T-helper 17 cell (primary cell): ENCODE measurements around the gene ACO1. TPM values are rescaled to one million over a fixed set of nuclear protein-coding genes. Genes with fewer than 3 reads are reported as not detected.
"Not testable (repeated sequence)": the region's sequence is repeated elsewhere in the genome, so short reads cannot be mapped to it uniquely, and the experiment has no call there.

Experiments used
- ATAC-seq: fragments of 150-1000 bp; cut with Tn5 transposase; 2 replicates; pipeline ENCODE4 v1.10.0; 2021; ENCODE audit warnings: mild to moderate bottlenecking, moderate library complexity
- DNase-seq, 3 donors: peaks; one replicate each; pipeline versions ENCODE4 v3.0.0 to v3.0.0-alpha.2; 2020 to 2021
- H3K9me3 ChIP-seq: one replicate; pipeline ENCODE4 v1.7.0; 2013; ENCODE audit warnings: low read length, mild to moderate bottlenecking; ENCODE audit not compliant: control insufficient read depth, poor library complexity, severe bottlenecking
- H3K27ac Mint-ChIP-seq: one replicate; pipeline ENCODE4 v1.8.0; 2022; ENCODE audit warnings: mild to moderate bottlenecking, moderate library complexity, mixed read lengths
- H3K27me3 Mint-ChIP-seq: one replicate; pipeline ENCODE4 v1.8.0; 2022; ENCODE audit warnings: mixed read lengths
- H3K36me3 Mint-ChIP-seq: one replicate; pipeline ENCODE4 v1.8.0; 2022; ENCODE audit warnings: low read depth, mixed read lengths
- H3K4me1 Mint-ChIP-seq: one replicate; pipeline ENCODE4 v1.8.0; 2022; ENCODE audit warnings: mild to moderate bottlenecking, mixed read lengths
- H3K4me3 Mint-ChIP-seq: one replicate; pipeline ENCODE4 v1.8.0; 2022; ENCODE audit warnings: mild to moderate bottlenecking, moderate library complexity, mixed read lengths
- total RNA-seq, 4 donors: library from RNA in 2 of 4; stranded (reverse) in 2 of 4; gene quantifications; one replicate each; pipeline ENCODE4 v1.2.3 and lab custom pipeline; 2022 to 2026

ACO1 gene
- total RNA-seq: 1 to 10 TPM; 3.1 to 3.9 TPM
- total RNA-seq (lab: John Stamatoyannopoulos, UW): 10.5 to 18.3 reads per million in 2 donors

- ATAC-seq: peak; percentile 98
- Mint-ChIP-seq H3K4me1 (peaks cover 8% of the 10 kb centered on the region), H3K36me3 (no peaks in the 10 kb centered on the region), H3K27ac (no peak within 1 kb of the TSS), H3K27me3 (peaks cover 31% of the 10 kb centered on the region), H3K4me3 (peak within 1 kb of the TSS; percentile 84)
- H3K9me3 ChIP-seq: no peaks in the 10 kb centered on the region
- DNase-seq: peak; percentile 80 to 95 (median 89)
These were observed at the start of gene ACO1 for GRCh38 chr9:32384364-32385151. ACO1 (plus strand) TSS chr9:32384643; CDS start chr9:32405507, 20,864 bp downstream.

DNA sequence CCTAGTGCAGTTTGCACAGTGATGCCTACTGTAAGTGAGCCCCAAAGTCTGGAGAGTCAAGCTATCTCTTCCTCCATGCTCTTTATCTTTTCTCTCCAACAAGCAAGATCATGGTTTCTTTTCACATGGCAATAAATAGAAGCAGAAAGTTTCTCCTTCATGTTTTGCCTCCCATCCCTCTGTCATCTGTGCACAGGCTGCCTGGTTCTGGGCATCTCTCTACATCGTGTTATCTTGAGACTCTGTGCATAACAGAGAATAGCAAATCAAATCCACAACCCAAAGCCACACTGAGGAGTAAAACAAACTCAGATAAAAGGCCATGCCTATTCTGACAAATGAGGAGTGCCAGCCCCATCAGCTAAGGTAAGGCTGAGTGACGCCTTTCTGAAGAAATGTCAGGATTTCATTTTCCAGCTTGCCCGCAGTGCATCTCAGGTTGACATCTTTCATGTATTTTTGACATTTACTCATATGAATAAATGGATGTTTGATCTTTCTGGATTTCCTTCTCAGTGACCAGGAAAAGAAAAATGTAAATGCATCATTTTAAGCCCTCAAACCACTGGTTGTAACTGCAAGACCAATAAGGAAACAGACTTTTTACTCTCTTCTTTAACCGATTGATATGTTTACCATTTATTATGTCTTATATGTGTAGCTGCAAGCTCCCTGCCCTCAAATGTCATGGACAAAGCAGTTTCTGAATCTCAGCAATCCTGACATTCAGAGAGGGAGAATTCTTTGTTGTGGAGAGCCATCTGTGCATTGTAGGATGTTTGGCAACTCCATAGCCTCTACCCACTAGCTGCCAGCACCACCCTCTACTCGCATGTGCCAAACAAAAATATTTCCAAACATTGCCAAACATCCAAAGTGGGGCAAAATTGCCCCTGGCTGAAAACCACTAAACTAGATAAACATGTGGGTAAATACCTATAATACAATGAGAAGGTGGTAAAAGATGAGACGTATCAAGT is 49.2 kb upstream of the ACO1 start:
- no peaks in the 10 kb centered on the region for H3K4me1 Mint-ChIP-seq
- no peaks in the 10 kb centered on the region for H3K9me3 ChIP-seq
- no peaks in the 10 kb centered on the region for H3K36me3 Mint-ChIP-seq
- no peak for ATAC-seq
- no peak overlapping the region for H3K4me3 Mint-ChIP-seq
- H3K27me3 Mint-ChIP-seq: peaks cover 19% of the 10 kb centered on the region
- no peak overlapping the region for H3K27ac Mint-ChIP-seq
- DNase-seq: no peak

GRCh38 chr9:32339424-32339823 is 45.0 kb upstream of the ACO1 start:
- H3K36me3 Mint-ChIP-seq: no peaks in the 10 kb centered on the region
- no peak overlapping the region for H3K27ac Mint-ChIP-seq
- ATAC-seq (no peak), DNase-seq (no peak)
- peaks cover 23% of the 10 kb centered on the region for H3K27me3 Mint-ChIP-seq
- H3K9me3 ChIP-seq: no peaks in the 10 kb centered on the region
- peaks cover 9% of the 10 kb centered on the region for H3K4me1 Mint-ChIP-seq
- H3K4me3 Mint-ChIP-seq: no peak overlapping the region

- H3K27me3 Mint-ChIP-seq: peaks cover 18% of the 10 kb centered on the region
- no peak for DNase-seq
- H3K9me3 ChIP-seq: no peaks in the 10 kb centered on the region
- H3K4me1 Mint-ChIP-seq: peaks cover 13% of the 10 kb centered on the region
- ATAC-seq: no peak
- no peak overlapping the region for H3K4me3 Mint-ChIP-seq
- no peak overlapping the region for H3K27ac Mint-ChIP-seq
- no peaks in the 10 kb centered on the region for H3K36me3 Mint-ChIP-seq
These were observed 44.1 kb upstream of the ACO1 start for GRCh38 chr9:32340361-32340760.

GRCh38 chr9:32344551-32345182 is 39.8 kb upstream of the ACO1 start:
- DNase-seq (no peak), ATAC-seq (peak; percentile 47)
- no peaks in the 10 kb centered on the region for H3K36me3 Mint-ChIP-seq
- H3K4me1 Mint-ChIP-seq: peaks cover 23% of the 10 kb centered on the region
- peak overlapping the region; percentile 39 for H3K27ac Mint-ChIP-seq
- H3K4me3 Mint-ChIP-seq: peak overlapping the region; percentile 72
- H3K27me3 Mint-ChIP-seq: peaks cover 5% of the 10 kb centered on the region
- H3K9me3 ChIP-seq: no peaks in the 10 kb centered on the region

GRCh38 chr9:32345243-32345642 is 39.2 kb upstream of the ACO1 start:
- H3K36me3 Mint-ChIP-seq: no peaks in the 10 kb centered on the region

GRCh38 chr9:32347571-32347970 is 36.9 kb upstream of the ACO1 start:
- Mint-ChIP-seq H3K27ac (no peak overlapping the region), H3K27me3 (no peaks in the 10 kb centered on the region), H3K4me1 (peaks cover 23% of the 10 kb centered on the region), H3K36me3 (no peaks in the 10 kb centered on the region), H3K4me3 (no peak overlapping the region)
- no peaks in the 10 kb centered on the region for H3K9me3 ChIP-seq
- no peak for DNase-seq
- no peak for ATAC-seq

More at GRCh38 chr9:32345243-32345642, 39.2 kb upstream of the ACO1 start:
- ATAC-seq: no peak
- H3K4me1 Mint-ChIP-seq: peaks cover 23% of the 10 kb centered on the region
- H3K4me3 Mint-ChIP-seq: no peak overlapping the region
- H3K27ac Mint-ChIP-seq: no peak overlapping the region
- no peaks in the 10 kb centered on the region for H3K9me3 ChIP-seq
- no peak for DNase-seq
- H3K27me3 Mint-ChIP-seq: peaks cover 5% of the 10 kb centered on the region

DNA sequence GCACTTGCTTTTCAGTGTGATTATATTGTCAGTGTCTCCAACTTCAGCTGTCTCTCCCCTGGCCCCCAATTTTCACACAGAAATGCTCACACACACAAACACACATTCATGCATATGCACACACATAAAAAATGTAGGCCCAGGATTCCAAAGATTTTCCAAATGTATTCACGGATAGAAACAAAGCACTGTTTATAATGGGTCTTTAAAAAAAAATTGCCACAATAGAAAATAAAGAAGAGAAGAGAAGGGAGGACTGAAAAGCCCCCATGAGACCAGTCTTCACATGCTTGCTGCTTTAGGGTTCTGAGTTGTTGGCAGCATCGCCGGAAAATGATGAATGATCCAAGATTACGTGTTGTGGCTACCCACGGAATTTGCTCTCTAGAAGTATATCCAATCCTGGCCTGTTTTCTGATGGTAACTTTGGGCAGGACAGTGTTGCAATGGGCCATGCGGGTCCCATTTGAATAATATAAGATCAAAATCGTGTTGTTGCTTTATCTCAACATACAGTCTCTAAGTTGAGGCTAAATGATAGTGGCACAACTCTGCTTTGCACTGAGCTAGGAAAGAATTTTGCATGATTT is 36.2 kb upstream of the ACO1 start:
- no peaks in the 10 kb centered on the region for H3K9me3 ChIP-seq
- H3K4me3 Mint-ChIP-seq: no peak overlapping the region
- H3K27me3 Mint-ChIP-seq: no peaks in the 10 kb centered on the region
- ATAC-seq (no peak), DNase-seq (no peak)
- H3K4me1 Mint-ChIP-seq: peaks cover 21% of the 10 kb centered on the region
- H3K36me3 Mint-ChIP-seq: no peaks in the 10 kb centered on the region
- H3K27ac Mint-ChIP-seq: no peak overlapping the region

DNA sequence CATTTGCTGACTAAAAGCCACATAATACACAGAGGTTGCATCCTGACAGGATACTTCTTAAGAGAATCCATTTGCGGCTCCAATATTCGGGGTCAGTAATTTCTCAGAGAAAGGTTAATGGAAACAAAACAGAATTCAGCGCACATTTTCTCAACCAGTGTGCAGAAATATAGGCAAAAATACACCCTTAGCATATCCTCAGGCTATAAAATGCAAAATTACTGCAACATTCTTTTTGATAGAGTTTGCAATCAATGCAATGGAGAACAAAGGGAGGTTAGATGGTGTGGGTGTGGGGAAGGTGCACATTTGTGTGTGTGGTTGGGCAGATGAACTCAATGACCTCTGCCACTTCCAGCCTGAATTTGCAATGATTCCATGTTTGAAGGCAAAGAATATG is 35.4 kb upstream of the ACO1 start:
- ATAC-seq (no peak), DNase-seq (no peak)
- Mint-ChIP-seq H3K4me1 (peaks cover 17% of the 10 kb centered on the region), H3K27ac (no peak overlapping the region), H3K4me3 (no peak overlapping the region), H3K36me3 (no peaks in the 10 kb centered on the region), H3K27me3 (no peaks in the 10 kb centered on the region)
- H3K9me3 ChIP-seq: no peaks in the 10 kb centered on the region

GRCh38 chr9:32350682-32351081 is 33.8 kb upstream of the ACO1 start:
- Mint-ChIP-seq H3K27ac (no peak overlapping the region), H3K4me3 (no peak overlapping the region), H3K27me3 (peaks cover 8% of the 10 kb centered on the region), H3K4me1 (peaks cover 12% of the 10 kb centered on the region), H3K36me3 (no peaks in the 10 kb centered on the region)
- H3K9me3 ChIP-seq: no peaks in the 10 kb centered on the region
- ATAC-seq: no peak
- no peak for DNase-seq

GRCh38 chr9:32351845-32352244 is 32.6 kb upstream of the ACO1 start:
- peaks cover 14% of the 10 kb centered on the region for H3K27me3 Mint-ChIP-seq
- H3K36me3 Mint-ChIP-seq: no peaks in the 10 kb centered on the region
- H3K4me1 Mint-ChIP-seq: peaks cover 10% of the 10 kb centered on the region
- H3K4me3 Mint-ChIP-seq: no peak overlapping the region
- H3K9me3 ChIP-seq: no peaks in the 10 kb centered on the region
- peak overlapping the region; percentile 39 for H3K27ac Mint-ChIP-seq
- DNase-seq: no peak
- ATAC-seq: no peak

- H3K9me3 ChIP-seq, ATAC-seq, H3K27ac Mint-ChIP-seq, H3K36me3 Mint-ChIP-seq, H3K4me3 Mint-ChIP-seq, H3K4me1 Mint-ChIP-seq, DNase-seq: not testable (repeated sequence)
- H3K27me3 Mint-ChIP-seq: peaks cover 15% of the 10 kb centered on the region
These were observed 31.0 kb upstream of the ACO1 start for GRCh38 chr9:32353476-32353875.
